ENCODE data around the gene SLC10A3.

Gene SLC10A3

GRCh38 chrX:154462396-154462795 lies 28.0 kb downstream of the SLC10A3 start:
- no peak for DNase-seq

GRCh38 chrX:154460326-154460725 lies 30.1 kb downstream of the SLC10A3 start:
- DNase-seq, result no peak

DNA sequence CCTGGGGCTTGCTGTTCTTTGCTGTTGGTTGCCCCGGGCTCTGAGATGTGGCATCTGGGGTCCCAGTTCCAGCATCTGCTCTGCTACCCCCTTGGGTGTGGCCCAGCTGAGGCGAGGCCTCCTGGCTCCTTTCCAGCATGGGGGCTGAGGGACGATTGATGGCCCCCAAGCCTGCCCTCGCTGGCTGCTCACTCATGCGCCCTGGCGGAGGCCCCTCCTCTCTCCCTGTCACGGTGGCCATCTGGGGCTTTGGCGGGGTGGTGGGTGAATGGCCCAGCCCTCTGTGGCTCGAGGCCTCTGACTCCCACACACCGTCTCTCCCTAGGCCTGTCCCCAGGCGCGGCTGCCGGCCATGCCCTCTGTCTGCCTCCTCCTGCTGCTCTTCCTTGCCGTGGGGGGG lies 30.6 kb downstream of the SLC10A3 start:
- no peak for DNase-seq

GRCh38 chrX:154458954-154459778 lies 31.3 kb downstream of the SLC10A3 start:
- no peak for DNase-seq

DNA sequence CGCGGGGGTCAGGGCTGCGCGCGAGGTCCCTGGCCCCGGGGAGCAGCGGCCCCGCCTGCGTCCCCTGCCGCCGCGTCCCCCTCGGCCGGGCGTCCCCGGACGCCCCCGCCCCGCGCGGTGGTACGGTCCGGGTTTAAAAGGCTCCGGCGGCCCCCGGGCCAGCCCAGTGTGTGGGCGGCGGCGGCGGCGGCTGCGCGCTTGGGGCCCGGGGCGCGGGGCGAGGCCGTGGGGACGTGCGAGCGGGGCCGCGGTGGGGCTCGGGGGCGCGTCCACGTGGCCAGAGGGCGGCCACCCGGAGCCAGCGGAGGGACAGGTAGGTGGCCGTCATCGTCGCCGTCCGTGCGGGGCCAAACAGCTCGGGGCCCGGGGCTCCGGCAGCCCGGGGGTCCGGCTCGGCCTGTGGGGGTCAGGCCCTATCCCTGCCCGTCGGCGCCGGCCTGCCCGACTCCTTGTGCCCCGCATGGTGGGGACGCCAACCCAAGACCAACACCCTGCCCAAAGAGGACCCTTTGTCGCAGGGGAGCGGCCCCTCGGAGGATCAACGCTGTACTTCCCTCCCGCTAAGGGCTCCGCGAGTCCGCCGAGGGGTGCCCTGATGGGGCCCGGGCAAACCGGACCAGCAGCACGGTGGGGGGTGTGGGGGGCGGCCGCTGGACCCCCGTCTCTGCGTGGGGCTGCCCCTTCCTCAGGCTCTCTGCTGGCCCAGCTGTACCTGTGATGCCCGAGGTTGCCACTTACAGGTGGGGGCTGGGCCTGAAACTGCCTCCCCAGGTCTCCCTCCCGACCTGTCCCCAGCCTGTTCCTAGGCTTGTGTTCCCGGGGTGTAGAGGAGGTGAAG lies 32.1 kb downstream of the SLC10A3 start, which contains the start of gene PLXNA3:
Gene PLXNA3 (plus strand): TSS at position 166 of the 838 bp plus-strand sequence. CDS start 1,903 bp downstream, outside the sequence.
- DNase-seq, result no peak

- DNase-seq, result no peak
These were observed 32.8 kb downstream of the SLC10A3 start for GRCh38 chrX:154457491-154458115.

DNA sequence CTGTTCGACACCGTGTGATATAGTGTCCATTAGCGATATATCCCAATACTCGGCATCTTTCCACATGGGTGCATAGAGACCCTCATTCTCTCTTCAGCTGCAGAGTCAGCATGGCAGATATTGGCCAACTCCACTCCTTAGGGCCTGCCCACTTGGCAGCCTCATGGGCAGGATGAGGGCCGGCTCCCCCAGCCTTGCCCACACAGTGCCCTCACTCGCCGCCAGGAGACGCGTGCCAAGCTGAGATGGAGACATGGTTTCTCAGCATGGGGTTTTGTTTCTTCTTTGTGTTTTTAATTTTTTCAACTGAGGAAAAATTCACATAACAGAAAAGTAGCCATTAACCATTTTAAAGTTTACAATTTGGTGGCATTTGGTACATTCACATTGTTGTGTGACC lies 37.6 kb downstream of the SLC10A3 start:
- DNase-seq, result no peak

- DNase-seq, result no peak
These were observed 40.1 kb downstream of the SLC10A3 start for GRCh38 chrX:154450312-154450711.

GRCh38 chrX:154449618-154450017 lies 40.8 kb downstream of the SLC10A3 start:
- no peak for DNase-seq

GRCh38 chrX:154448484-154448883 lies 41.9 kb downstream of the SLC10A3 start:
- DNase-seq, result no peak

GRCh38 chrX:154446430-154446829 lies 44.0 kb downstream of the SLC10A3 start:
- DNase-seq, result no peak

DNA sequence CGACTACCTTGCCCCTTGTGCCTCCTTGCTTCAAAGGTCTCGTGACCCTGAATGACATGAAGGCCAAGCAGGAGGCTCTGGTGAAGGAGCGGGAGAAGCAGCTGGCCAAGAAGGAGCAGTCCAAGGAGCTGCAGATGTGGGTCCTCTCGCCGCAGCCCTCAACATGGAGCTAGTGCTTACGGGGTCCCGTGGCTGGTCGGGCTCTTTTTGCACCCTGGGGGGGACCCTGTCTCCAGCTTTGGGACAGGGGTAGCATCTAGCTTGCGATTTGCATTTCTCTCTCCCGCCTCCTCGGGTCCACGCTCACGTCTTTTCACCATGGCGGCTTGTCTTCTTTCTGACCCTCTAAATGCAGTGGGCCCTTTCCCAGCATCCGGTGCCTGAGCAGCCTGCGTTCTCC lies 44.7 kb downstream of the SLC10A3 start:
- DNase-seq, result no peak

DNA sequence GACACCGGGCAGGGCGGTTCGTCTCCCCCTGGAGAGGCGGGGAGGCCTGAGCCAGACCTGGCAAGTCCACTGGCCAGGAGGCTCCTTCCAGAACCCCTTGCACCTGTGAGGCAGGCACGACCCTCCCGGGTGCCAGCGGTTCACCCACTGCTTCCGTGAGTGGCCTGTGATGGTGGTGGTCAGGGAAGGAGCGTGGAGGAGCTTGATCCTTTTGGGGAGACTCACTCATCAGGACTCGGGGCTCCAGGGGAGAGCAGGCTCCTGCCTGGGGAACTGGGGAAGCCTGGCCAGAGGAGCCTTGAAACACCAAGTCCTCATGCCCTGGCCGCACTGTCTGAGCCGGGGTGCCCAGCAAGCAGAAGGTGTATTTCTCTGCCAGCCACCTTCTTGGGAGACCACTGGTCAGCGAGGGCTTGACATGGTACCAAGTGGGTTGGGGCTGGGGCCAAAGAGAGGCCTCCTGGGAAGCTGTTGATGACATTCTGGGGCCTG lies 45.6 kb downstream of the SLC10A3 start:
- DNase-seq, result no peak

- DNase-seq, result peak; percentile 48
These were observed 46.3 kb downstream of the SLC10A3 start, which contains the start of gene FAM50A for GRCh38 chrX:154443992-154444754. TSS of gene FAM50A (plus strand) at chrX:154444141. CDS start at chrX:154444236, 95 bp downstream.

GRCh38 chrX:154443479-154443910 lies 46.9 kb downstream of the SLC10A3 start:
- DNase-seq, result no peak

GRCh38 chrX:154441984-154442707 lies 48.3 kb downstream of the SLC10A3 start:
- DNase-seq, result no peak

GRCh38 chrX:154441564-154441963 lies 48.9 kb downstream of the SLC10A3 start:
- no peak for DNase-seq

GRCh38 chrX:154440623-154441357 lies 49.6 kb downstream of the SLC10A3 start:
- no peak for DNase-seq

DNA sequence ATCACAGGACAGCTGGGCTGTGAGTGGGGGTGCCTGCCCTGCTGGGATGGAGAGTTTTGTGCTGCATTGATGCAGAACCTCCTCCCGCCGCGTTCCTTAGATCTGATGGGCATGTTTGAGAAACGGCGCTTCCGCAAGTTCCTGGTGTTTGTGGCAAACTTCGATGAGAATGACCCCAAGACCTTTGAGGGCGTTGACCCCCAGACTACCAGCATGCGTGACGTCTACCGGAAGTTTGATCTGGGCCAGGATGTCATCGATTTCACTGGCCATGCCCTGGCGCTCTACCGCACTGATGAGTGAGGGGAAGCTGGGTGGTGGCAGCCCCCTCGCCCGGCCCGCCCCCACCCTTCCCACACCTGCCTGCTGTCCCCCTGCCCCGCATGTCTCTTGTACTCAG lies 50.6 kb downstream of the SLC10A3 start:
- DNase-seq, result no peak

GRCh38 chrX:154437971-154438893 lies 52.2 kb downstream of the SLC10A3 start:
- no peak for DNase-seq
